Sigmoid colon (tissue), 7 donors: ENCODE measurements around the gene FBXO34. TPM values are rescaled to one million over a fixed set of nuclear protein-coding genes. Genes with fewer than 3 reads are reported as not detected.

Experiments used
- DNase-seq: peaks from one replicate; pipeline ENCODE4 v3.0.0-alpha.2; 2019
- H3K27ac ChIP-seq, 4 donors: fragments of 200-600 bp; sonication (generic); one replicate each; pipeline ENCODE4 v1.5.1; 2016 to 2019; ENCODE audit warnings: mild to moderate bottlenecking in 1 of 4
- H3K27me3 ChIP-seq, 3 donors: fragments of 200-600 bp; sonication (generic); one replicate each; pipeline ENCODE4 v1.5.1; 2019; ENCODE audit warnings: mild to moderate bottlenecking in 1 of 3
- H3K36me3 ChIP-seq, 4 donors: fragments of 200-600 bp; sonication (generic); one replicate each; pipeline ENCODE4 v1.5.1; 2016 to 2019
- H3K4me1 ChIP-seq, 4 donors: fragments of 200-600 bp; sonication (generic); one replicate each; pipeline ENCODE4 v1.5.1; 2017 to 2019
- H3K4me3 ChIP-seq, 4 donors: fragments of 200-600 bp; sonication (generic); one replicate each; pipeline ENCODE4 v1.5.1; 2017 to 2019; ENCODE audit warnings: mild to moderate bottlenecking in 2 of 4, moderate library complexity in 1 of 4
- H3K9me3 ChIP-seq, 4 donors: fragments of 200-600 bp in 3 of 4; sonication (generic) in 3 of 4; one replicate each; pipeline versions ENCODE4 v1.5.1 to v1.6.1; 2013 to 2019
- EP300 ChIP-seq, 4 donors: sonication (generic); formaldehyde crosslinking; IDR thresholded peaks; one replicate each; pipeline ENCODE4 v1.6.1; 2017; ENCODE audit warnings: antibody characterized with exemption in 4 of 4
- POLR2A ChIP-seq, 2 donors: fragments of 450-650 bp; IDR thresholded peaks; one replicate each; pipeline ENCODE4 v1.6.1; 2016; ENCODE audit warnings: antibody characterized with exemption in 2 of 2, mild to moderate bottlenecking in 2 of 2, moderate library complexity in 2 of 2
- POLR2AphosphoS5 ChIP-seq, 4 donors: sonication (generic); formaldehyde crosslinking; IDR thresholded peaks; one replicate each; pipeline ENCODE4 v1.6.1; 2017; ENCODE audit warnings: antibody characterized with exemption in 4 of 4
- WGBS, 2 donors: extraction: QIAGEN DNeasy Blood & Tissue Kit; methylation state at CpG; one replicate each; pipeline ENCODE4 v1.1.7; 2013; 5-methylcytosine and 5-hydroxymethylcytosine counted together
- intact Hi-C: fragments of 100-400 bp; cut with DNase I; formaldehyde crosslinking; loops from one replicate; pipeline ENCODE4 v1.15.1; 2023
- polyA plus RNA-seq, 3 donors: library from polyadenylated mRNA; stranded (reverse); fragments of 200-250 nt; gene quantifications; one replicate each; pipeline ENCODE4 v1.2.3, GENCODE V29; 2013
- total RNA-seq, 4 donors: library from RNA; depleted of rRNA; stranded (reverse); fragments of >200 nt; gene quantifications; one replicate each; pipeline ENCODE4 v1.1.0, GENCODE V29; 2016
- TF ChIP-seq, protein P1 (sequence below), 4 experiments: fragments of 450-650 bp in 3 of 4; fragments of 200-600 bp in 1 of 4; IDR thresholded peaks; one replicate each; pipeline ENCODE4 v1.5.1; 2016 to 2019; ENCODE audit warnings: antibody characterized with exemption in 4 of 4, mild to moderate bottlenecking in 3 of 4, moderate library complexity in 2 of 4
- donor health status: healthy with polysubstance abuse.
- donor health status: Bipolar disorder and iron deficiency.
- donor health status: healthy.

FBXO34 gene
- total and polyA plus RNA-seq, 7 donors: 15.3 to 36.0 (median 18.6) TPM

DNA sequence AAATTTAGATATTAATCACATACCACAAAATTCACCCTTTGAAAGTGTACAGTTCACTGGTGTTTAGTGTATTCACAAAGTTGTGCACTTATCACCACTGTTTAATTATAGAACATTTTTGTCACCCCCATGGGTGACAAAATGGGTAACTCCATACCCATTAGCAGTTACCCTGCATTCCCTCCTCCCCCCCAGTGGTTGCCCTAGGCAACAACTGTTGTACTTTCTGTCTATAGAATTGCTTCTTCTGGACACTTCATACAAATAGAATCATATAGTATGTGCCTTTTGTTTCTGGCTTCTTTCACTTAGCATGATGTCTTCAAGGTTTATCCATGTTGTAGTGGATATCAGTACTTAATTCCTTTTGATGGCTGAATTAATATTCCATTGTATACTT lies 52.7 kb downstream of the FBXO34 start:
- DNase-seq: no peak
- TF ChIP-seq POLR2AphosphoS5 (IDR thresholded peaks at IDR 0.05) (no peak), EP300 (IDR thresholded peaks at IDR 0.05) (no peak), POLR2A (IDR thresholded peaks at IDR 0.05) (no peak)
- TF ChIP-seq, protein P1, sequence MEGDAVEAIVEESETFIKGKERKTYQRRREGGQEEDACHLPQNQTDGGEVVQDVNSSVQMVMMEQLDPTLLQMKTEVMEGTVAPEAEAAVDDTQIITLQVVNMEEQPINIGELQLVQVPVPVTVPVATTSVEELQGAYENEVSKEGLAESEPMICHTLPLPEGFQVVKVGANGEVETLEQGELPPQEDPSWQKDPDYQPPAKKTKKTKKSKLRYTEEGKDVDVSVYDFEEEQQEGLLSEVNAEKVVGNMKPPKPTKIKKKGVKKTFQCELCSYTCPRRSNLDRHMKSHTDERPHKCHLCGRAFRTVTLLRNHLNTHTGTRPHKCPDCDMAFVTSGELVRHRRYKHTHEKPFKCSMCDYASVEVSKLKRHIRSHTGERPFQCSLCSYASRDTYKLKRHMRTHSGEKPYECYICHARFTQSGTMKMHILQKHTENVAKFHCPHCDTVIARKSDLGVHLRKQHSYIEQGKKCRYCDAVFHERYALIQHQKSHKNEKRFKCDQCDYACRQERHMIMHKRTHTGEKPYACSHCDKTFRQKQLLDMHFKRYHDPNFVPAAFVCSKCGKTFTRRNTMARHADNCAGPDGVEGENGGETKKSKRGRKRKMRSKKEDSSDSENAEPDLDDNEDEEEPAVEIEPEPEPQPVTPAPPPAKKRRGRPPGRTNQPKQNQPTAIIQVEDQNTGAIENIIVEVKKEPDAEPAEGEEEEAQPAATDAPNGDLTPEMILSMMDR (IDR thresholded peaks at IDR 0.05): no peak
- Histone ChIP-seq H3K36me3 (peaks cover 0 to 3% (median 0%) of the 10 kb centered on the region in 4 donors), H3K4me3 (no peak overlapping the region), H3K4me1 (peaks cover 0 to 4% (median 1%) of the 10 kb centered on the region in 4 donors), H3K27ac (no peak overlapping the region), H3K9me3 (no peaks in the 10 kb centered on the region), H3K27me3 (no peaks in the 10 kb centered on the region)
- intact Hi-C loops: no loop called here

DNA sequence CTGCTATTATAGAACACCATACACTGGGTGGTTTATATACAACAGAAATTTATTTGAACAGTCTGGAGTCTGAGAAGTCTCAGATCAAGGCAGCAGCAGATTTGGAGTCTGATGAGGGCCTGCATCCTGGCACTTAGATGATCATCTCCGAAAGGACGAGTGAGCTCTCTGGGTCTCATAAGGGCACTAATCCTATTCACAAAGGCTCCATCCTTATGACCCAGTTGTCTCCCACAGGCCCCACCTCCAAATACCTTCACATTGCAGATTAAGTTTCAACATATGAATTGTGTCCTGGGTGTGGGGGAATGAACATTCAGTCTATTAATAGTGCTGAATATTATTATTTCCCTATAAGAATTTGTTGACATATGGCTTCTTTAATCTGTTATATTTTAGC lies 53.6 kb downstream of the FBXO34 start:
- TF ChIP-seq, protein P1 (IDR thresholded peaks at IDR 0.05): no peak
- TF ChIP-seq POLR2AphosphoS5 (IDR thresholded peaks at IDR 0.05) (no peak), EP300 (IDR thresholded peaks at IDR 0.05) (no peak), POLR2A (IDR thresholded peaks at IDR 0.05) (no peak)
- intact Hi-C loops: no loop called here
- H3K27ac ChIP-seq: no peak overlapping the region
- peaks cover 0 to 4% (median 1%) of the 10 kb centered on the region in 4 donors for H3K4me1 ChIP-seq
- H3K36me3 ChIP-seq: peaks cover 0 to 2% (median 0%) of the 10 kb centered on the region in 4 donors
- WGBS, 2 donors: 96 to 98% methylated on average over 2 of the region's 2 CpGs
- no peak for DNase-seq
- no peak overlapping the region for H3K4me3 ChIP-seq
- no peaks in the 10 kb centered on the region for H3K9me3 ChIP-seq
- H3K27me3 ChIP-seq: no peaks in the 10 kb centered on the region

DNA sequence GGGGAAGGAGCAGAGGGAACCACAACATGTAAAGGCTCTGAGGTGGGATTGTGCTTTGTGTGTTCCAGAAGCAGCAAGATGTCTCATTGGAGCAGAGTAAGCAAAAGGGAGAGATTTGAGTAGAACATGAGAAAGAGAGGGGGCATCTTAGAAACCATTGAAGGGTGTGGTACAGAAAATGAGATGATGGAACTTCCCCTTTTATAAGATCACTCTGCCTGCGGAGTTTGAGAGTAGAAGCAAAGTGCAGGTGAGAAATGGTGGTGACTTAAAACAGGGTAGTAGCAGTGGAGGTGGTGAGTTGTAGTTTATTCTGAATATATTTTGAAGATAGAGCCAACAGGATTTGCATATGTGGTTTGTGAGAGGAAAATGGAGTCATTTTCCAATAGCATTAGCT lies 56.0 kb downstream of the FBXO34 start:
- no peaks in the 10 kb centered on the region for H3K36me3 ChIP-seq
- no peak overlapping the region for H3K27ac ChIP-seq
- no peak overlapping the region for H3K4me3 ChIP-seq
- H3K4me1 ChIP-seq: peaks cover 0 to 6% (median 1%) of the 10 kb centered on the region in 4 donors
- H3K9me3 ChIP-seq: no peaks in the 10 kb centered on the region
- no peak for DNase-seq
- no peaks in the 10 kb centered on the region for H3K27me3 ChIP-seq
- intact Hi-C loops: no loop called here
- WGBS, 2 donors: 44 to 46% methylated on average over 1 of the region's 1 CpG
- TF ChIP-seq, protein P1 (IDR thresholded peaks at IDR 0.05): no peak
- TF ChIP-seq POLR2AphosphoS5 (IDR thresholded peaks at IDR 0.05): no peak
- TF ChIP-seq EP300 (IDR thresholded peaks at IDR 0.05): no peak
- no peak for TF ChIP-seq POLR2A (IDR thresholded peaks at IDR 0.05)

DNA sequence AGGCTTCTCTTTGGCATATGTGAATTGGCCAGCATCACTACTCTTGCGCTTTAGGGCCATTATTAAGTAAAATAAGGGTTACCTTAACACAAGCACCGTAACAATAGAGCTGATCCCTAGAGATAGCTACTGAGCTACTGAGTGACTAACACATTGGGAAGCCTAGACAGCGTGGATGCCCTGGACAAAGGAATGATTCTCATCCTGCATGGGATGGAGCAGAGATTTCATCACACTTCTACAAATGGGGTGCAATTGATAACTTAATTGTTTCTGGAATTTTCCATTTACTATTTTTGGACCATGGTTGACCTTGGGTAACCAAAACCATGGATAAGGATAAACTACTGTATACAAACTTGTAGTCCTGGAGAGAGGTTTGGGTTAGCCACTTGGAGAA lies 57.1 kb downstream of the FBXO34 start:
- no peaks in the 10 kb centered on the region for H3K9me3 ChIP-seq
- no peaks in the 10 kb centered on the region for H3K27me3 ChIP-seq
- intact Hi-C loops: no loop called here
- no peaks in the 10 kb centered on the region for H3K36me3 ChIP-seq
- 92 to 97% methylated on average over 3 of the region's 3 CpGs for WGBS, 2 donors
- TF ChIP-seq EP300 (IDR thresholded peaks at IDR 0.05): no peak
- TF ChIP-seq POLR2AphosphoS5 (IDR thresholded peaks at IDR 0.05): no peak
- no peak for TF ChIP-seq POLR2A (IDR thresholded peaks at IDR 0.05)
- TF ChIP-seq, protein P1 (IDR thresholded peaks at IDR 0.05): no peak
- H3K4me3 ChIP-seq: no peak overlapping the region
- DNase-seq: no peak
- H3K4me1 ChIP-seq: peaks cover 0 to 17% (median 2%) of the 10 kb centered on the region in 4 donors
- H3K27ac ChIP-seq: no peak overlapping the region
